Activated CD8-positive, alpha-beta T cell treated with anti-CD3 and anti-CD28 coated beads for 36 hours (primary cell): ENCODE measurements around the gene SLC38A5. TPM values are rescaled to one million over a fixed set of nuclear protein-coding genes. Genes with fewer than 3 reads are reported as not detected.

Experiments used
- ATAC-seq: fragments of 200-7000 bp; cut with Tn5 transposase; one replicate; pipeline ENCODE4 v1.10.0; 2021; ENCODE audit warnings: mild to moderate bottlenecking, moderate library complexity
- CTCF ChIA-PET: fragments of 350-600 bp; sonication (Branson Sonifier 250); formaldehyde crosslinking; loops from one replicate; lab custom pipeline; 2021; ENCODE audit warnings: antibody characterized with exemption; lab: Charles Lee
- POLR2A ChIA-PET: fragments of 350-600 bp; sonication (Branson Sonifier 250); formaldehyde crosslinking; loops from one replicate; lab custom pipeline; 2021; ENCODE audit warnings: antibody characterized with exemption; lab: Charles Lee
- DNase-seq: peaks from one replicate; pipeline ENCODE4 v3.0.0-alpha.2; 2020
- H3K27ac Mint-ChIP-seq: one replicate; pipeline ENCODE4 v1.8.0; 2021; ENCODE audit warnings: mild to moderate bottlenecking, mixed read lengths
- H3K27me3 Mint-ChIP-seq: one replicate; pipeline ENCODE4 v1.8.0; 2021; ENCODE audit warnings: mixed read lengths
- H3K36me3 Mint-ChIP-seq: one replicate; pipeline ENCODE4 v1.8.0; 2021; ENCODE audit warnings: low read depth, mixed read lengths
- H3K4me1 Mint-ChIP-seq: one replicate; pipeline ENCODE4 v1.8.0; 2021; ENCODE audit warnings: low read depth, mixed read lengths
- H3K4me3 Mint-ChIP-seq: one replicate; pipeline ENCODE4 v1.8.0; 2021; ENCODE audit warnings: mild to moderate bottlenecking, moderate library complexity, mixed read lengths
- H3K9me3 Mint-ChIP-seq: one replicate; pipeline ENCODE4 v1.8.0; 2021; ENCODE audit warnings: mixed read lengths
- CTCF ChIP-seq: fragments of 200-600 bp; IDR thresholded peaks from one replicate; pipeline ENCODE4 v1.8.0; 2022; ENCODE audit warnings: antibody characterized with exemption, mild to moderate bottlenecking
- intact Hi-C: fragments of 100-400 bp; cut with micrococcal nuclease; formaldehyde crosslinking; loops from one replicate; pipeline ENCODE4 v1.10.0; 2022
- total RNA-seq, 2 experiments: library from RNA; stranded (reverse); gene quantifications; one replicate each; pipeline ENCODE4 v1.2.3, GENCODE V29; 2021

The SLC38A5 gene
- total RNA-seq, 2 experiments from 2014 or later: 82.1 to 92.6 TPM

GRCh38 chrX:48492293-48492910 lies 22.3 kb upstream of the SLC38A5 start:
- intact Hi-C loops: no loop called here
- no peaks in the 10 kb centered on the region for H3K4me1 Mint-ChIP-seq
- CTCF ChIA-PET: interaction anchor here (0.9 to 2.5 kb wide), 3 partner anchors 12 to 18 kb away, joined by 3 to 6 read pairs (median 3); no protein-coding TSS in a partner anchor

GRCh38 chrX:48491809-48492208 lies 21.7 kb upstream of the SLC38A5 start:
- DNase-seq (no peak), ATAC-seq (no peak)
- Mint-ChIP-seq H3K4me1 (no peaks in the 10 kb centered on the region), H3K9me3 (no peaks in the 10 kb centered on the region), H3K36me3 (peaks cover 1% of the 10 kb centered on the region), H3K27ac (no peak overlapping the region), H3K27me3 (no peaks in the 10 kb centered on the region), H3K4me3 (no peak overlapping the region)
- no peak for TF ChIP-seq CTCF
- intact Hi-C loops: no loop called here
- CTCF ChIA-PET: no interaction called here
- POLR2A ChIA-PET: no interaction called here

More at GRCh38 chrX:48492293-48492910, 22.3 kb upstream of the SLC38A5 start:
- peaks cover under 1% of the 10 kb centered on the region for H3K36me3 Mint-ChIP-seq
- H3K27me3 Mint-ChIP-seq: no peaks in the 10 kb centered on the region
- ATAC-seq: no peak
- no peaks in the 10 kb centered on the region for H3K9me3 Mint-ChIP-seq
- POLR2A ChIA-PET: interaction anchor here (1.2 kb wide), 1 partner anchor 82 kb away, joined by 3 read pairs; the partner anchor contains the start of gene RBM3
- no peak overlapping the region for H3K27ac Mint-ChIP-seq
- no peak for DNase-seq
- no peak overlapping the region for H3K4me3 Mint-ChIP-seq
- no peak for TF ChIP-seq CTCF

- Mint-ChIP-seq H3K36me3 (peaks cover 1% of the 10 kb centered on the region), H3K27ac (no peak overlapping the region), H3K9me3 (no peaks in the 10 kb centered on the region), H3K4me1 (no peaks in the 10 kb centered on the region), H3K4me3 (no peak overlapping the region), H3K27me3 (no peaks in the 10 kb centered on the region)
- intact Hi-C loops: no loop called here
- ChIA-PET CTCF (no interaction called here), POLR2A (no interaction called here)
- DNase-seq (no peak), ATAC-seq (no peak)
- TF ChIP-seq CTCF: no peak
These were observed 20.6 kb upstream of the SLC38A5 start for GRCh38 chrX:48490661-48491060.

GRCh38 chrX:48489892-48490291 lies 19.8 kb upstream of the SLC38A5 start:
- Mint-ChIP-seq H3K27me3 (no peaks in the 10 kb centered on the region), H3K27ac (no peak overlapping the region), H3K4me3 (no peak overlapping the region), H3K36me3 (peaks cover 1% of the 10 kb centered on the region), H3K4me1 (no peaks in the 10 kb centered on the region), H3K9me3 (no peaks in the 10 kb centered on the region)
- ChIA-PET POLR2A (no interaction called here), CTCF (no interaction called here)
- intact Hi-C loops: no loop called here
- TF ChIP-seq CTCF: no peak
- ATAC-seq (no peak), DNase-seq (no peak)

GRCh38 chrX:48489296-48489695 lies 19.2 kb upstream of the SLC38A5 start:
- Mint-ChIP-seq H3K4me3 (no peak overlapping the region), H3K4me1 (no peaks in the 10 kb centered on the region), H3K27ac (no peak overlapping the region), H3K9me3 (no peaks in the 10 kb centered on the region), H3K36me3 (peaks cover 1% of the 10 kb centered on the region), H3K27me3 (no peaks in the 10 kb centered on the region)
- ATAC-seq: no peak
- intact Hi-C loops: no loop called here
- TF ChIP-seq CTCF: no peak
- ChIA-PET POLR2A (no interaction called here), CTCF (no interaction called here)
- no peak for DNase-seq
